Lung (tissue), 12 donors: ENCODE results near the gene KIF26B. TPM values are rescaled to one million over a fixed set of nuclear protein-coding genes. Genes with fewer than 3 reads are reported as not detected.

Source experiments
- ATAC-seq: fragments of 200-7000 bp; cut with Tn5 transposase; one replicate; pipeline ENCODE4 v1.9.1; 2020; ENCODE audit warnings: moderate number of reproducible peaks; ENCODE audit not compliant: insufficient read depth, low FRiP score
- DNase-seq, 3 donors: peaks; one replicate each; pipeline ENCODE4 v3.0.0-alpha.2; 2013 to 2017
- H3K27ac ChIP-seq, 2 donors: one replicate each; pipeline ENCODE4 v1.5.1; 2013; ENCODE audit warnings: mild to moderate bottlenecking in 2 of 2, moderate library complexity in 2 of 2, control low read depth in 1 of 2, inconsistent platforms in 1 of 2, low read depth in 1 of 2, low read length in 1 of 2
- H3K27me3 ChIP-seq, 3 donors: one replicate each; pipeline ENCODE4 v1.5.1; 2013; ENCODE audit warnings: low read length in 2 of 3; ENCODE audit not compliant: control insufficient read depth in 3 of 3, insufficient read depth in 3 of 3
- H3K36me3 ChIP-seq, 4 donors: one replicate each; pipeline ENCODE4 v1.5.1; 2013; ENCODE audit warnings: low read length in 4 of 4, mild to moderate bottlenecking in 1 of 4, moderate library complexity in 1 of 4; ENCODE audit not compliant: control insufficient read depth in 4 of 4, insufficient read depth in 4 of 4
- H3K4me1 ChIP-seq, 5 donors: one replicate each; pipeline ENCODE4 v1.5.1; 2013; ENCODE audit warnings: low read length in 5 of 5, mild to moderate bottlenecking in 2 of 5, moderate library complexity in 1 of 5; ENCODE audit not compliant: control insufficient read depth in 5 of 5, insufficient read depth in 5 of 5
- H3K4me3 ChIP-seq: one replicate; pipeline ENCODE4 v1.5.1; 2013; ENCODE audit warnings: mild to moderate bottlenecking, control low read depth, moderate library complexity
- H3K9ac ChIP-seq, 2 donors: one replicate each; pipeline ENCODE4 v1.5.1; 2013; ENCODE audit warnings: low read length in 2 of 2, control low read depth in 1 of 2; ENCODE audit not compliant: insufficient read depth in 1 of 2
- H3K9me3 ChIP-seq, 4 donors: one replicate each; pipeline ENCODE4 v1.5.1; 2013; ENCODE audit warnings: low read length in 3 of 4, mild to moderate bottlenecking in 1 of 4, moderate library complexity in 1 of 4; ENCODE audit not compliant: control insufficient read depth in 4 of 4, insufficient read depth in 3 of 4
- WGBS, 2 donors: extraction: QIAGEN DNeasy Blood & Tissue Kit; methylation state at CpG; one replicate each; pipeline ENCODE4 v1.1.7; 2013; 5-methylcytosine and 5-hydroxymethylcytosine counted together
- polyA plus RNA-seq, 2 donors: library from polyadenylated mRNA; stranded (reverse); fragments of 200-250 nt; gene quantifications; one replicate each; pipeline ENCODE4 v1.2.1, GENCODE V29; 2013
- total RNA-seq, 2 donors: library from RNA; depleted of rRNA in 1 of 2; stranded (reverse); fragments of >200 nt in 1 of 2; gene quantifications; one replicate each; pipeline ENCODE4 v1.2.1, GENCODE V29; 2014 to 2021
- TF ChIP-seq, protein P1 (sequence below): IDR thresholded peaks from 2 replicates; pipeline ENCODE4 v1.5.1; 2012; ENCODE audit warnings: mild to moderate bottlenecking; ENCODE audit errors: control extremely low read depth, extremely low read depth
- donor health status: control.
- donor health status: control.
- donor health status: Bipolar disorder and iron deficiency.
- donor health status: healthy.
- donor health status: DM: yes; HTN: yes; CAD: no.

KIF26B gene
- total and polyA plus RNA-seq, 4 donors = 0.61 to 6.7 (median 2.2) TPM

DNA sequence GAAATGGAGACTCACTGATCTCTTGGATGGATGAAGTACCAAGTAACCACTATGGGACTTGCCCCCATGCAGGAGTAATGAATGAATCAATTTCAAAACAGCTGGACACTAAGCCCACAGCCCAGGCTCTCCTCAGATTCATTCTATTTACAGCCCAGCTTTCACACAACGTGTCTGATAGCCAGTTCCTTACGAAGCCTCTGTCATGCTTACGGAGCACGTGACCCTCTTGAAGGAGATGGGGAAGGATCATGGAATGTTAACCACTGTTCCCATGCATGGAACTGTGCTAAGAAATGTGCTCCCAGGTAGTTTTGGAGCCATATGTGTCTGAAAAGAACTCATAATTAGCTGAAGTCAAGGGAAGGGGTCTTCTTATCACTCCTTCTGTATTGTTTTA is 124.1 kb downstream of the KIF26B start:
- H3K9ac ChIP-seq = no peak overlapping the region
- H3K9me3 ChIP-seq = peaks cover 0 to 4% (median 0%) of the 10 kb centered on the region in 4 donors
- no peaks in the 10 kb centered on the region for H3K4me1 ChIP-seq
- WGBS, 2 donors = 87 to 90% methylated on average over 4 of the region's 4 CpGs
- H3K4me3 ChIP-seq = no peak overlapping the region
- H3K36me3 ChIP-seq = no peaks in the 10 kb centered on the region
- DNase-seq = no peak
- TF ChIP-seq, protein P1, sequence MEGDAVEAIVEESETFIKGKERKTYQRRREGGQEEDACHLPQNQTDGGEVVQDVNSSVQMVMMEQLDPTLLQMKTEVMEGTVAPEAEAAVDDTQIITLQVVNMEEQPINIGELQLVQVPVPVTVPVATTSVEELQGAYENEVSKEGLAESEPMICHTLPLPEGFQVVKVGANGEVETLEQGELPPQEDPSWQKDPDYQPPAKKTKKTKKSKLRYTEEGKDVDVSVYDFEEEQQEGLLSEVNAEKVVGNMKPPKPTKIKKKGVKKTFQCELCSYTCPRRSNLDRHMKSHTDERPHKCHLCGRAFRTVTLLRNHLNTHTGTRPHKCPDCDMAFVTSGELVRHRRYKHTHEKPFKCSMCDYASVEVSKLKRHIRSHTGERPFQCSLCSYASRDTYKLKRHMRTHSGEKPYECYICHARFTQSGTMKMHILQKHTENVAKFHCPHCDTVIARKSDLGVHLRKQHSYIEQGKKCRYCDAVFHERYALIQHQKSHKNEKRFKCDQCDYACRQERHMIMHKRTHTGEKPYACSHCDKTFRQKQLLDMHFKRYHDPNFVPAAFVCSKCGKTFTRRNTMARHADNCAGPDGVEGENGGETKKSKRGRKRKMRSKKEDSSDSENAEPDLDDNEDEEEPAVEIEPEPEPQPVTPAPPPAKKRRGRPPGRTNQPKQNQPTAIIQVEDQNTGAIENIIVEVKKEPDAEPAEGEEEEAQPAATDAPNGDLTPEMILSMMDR = no peak
- no peaks in the 10 kb centered on the region for H3K27me3 ChIP-seq
- H3K27ac ChIP-seq = no peak overlapping the region
- ATAC-seq = no peak

DNA sequence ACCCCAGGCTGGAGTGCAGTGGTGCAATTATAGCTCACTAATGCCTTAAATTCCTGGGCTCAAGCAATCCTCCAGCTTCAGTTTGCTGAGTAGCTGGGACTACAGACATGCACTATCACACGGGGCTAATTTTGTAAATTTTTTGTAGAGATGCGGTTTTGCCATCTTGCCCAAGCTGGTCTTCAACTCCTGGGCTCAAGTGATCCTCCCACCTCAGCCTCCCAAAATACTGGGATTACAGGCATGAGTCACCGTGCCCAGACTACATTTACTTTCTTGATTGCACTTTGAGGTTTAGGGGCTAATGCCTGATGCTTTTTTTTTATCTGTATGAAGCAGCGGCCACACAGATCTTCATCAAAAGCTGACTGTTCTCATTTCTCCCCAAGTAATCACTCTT is 124.6 kb downstream of the KIF26B start:
- Histone ChIP-seq H3K36me3 (no peaks in the 10 kb centered on the region), H3K27ac (no peak overlapping the region), H3K9me3 (peaks cover 0 to 4% (median 0%) of the 10 kb centered on the region in 4 donors), H3K4me1 (no peaks in the 10 kb centered on the region), H3K27me3 (no peaks in the 10 kb centered on the region), H3K4me3 (no peak overlapping the region), H3K9ac (no peak overlapping the region)
- DNase-seq (no peak), ATAC-seq (no peak)
- TF ChIP-seq, protein P1 = no peak
- WGBS, 2 donors = 87 to 89% methylated on average over 4 of the region's 4 CpGs

DNA sequence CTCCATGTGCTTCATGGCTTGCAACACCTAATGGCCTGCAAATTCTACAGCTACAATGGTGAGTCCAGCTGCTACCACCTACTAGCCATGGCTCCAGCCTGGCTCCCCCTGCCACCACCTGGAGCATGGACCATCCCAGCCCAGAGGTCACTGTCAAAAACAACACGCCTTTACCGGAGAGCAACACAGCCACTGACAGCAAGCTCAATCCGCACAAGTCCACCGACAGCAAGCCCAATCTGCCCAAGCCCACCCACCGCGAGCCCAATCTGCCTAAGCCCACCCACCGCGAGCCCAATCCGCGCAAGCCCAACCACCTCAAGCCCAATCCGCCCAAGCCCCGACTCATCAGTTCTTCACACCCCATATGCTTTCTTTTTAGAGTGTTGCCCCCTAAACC is 128.2 kb downstream of the KIF26B start:
- 97 to 99% methylated on average over 12 of the region's 12 CpGs for WGBS, 2 donors
- Histone ChIP-seq H3K4me1 (no peaks in the 10 kb centered on the region), H3K9me3 (peaks cover 0 to 4% (median 0%) of the 10 kb centered on the region in 4 donors), H3K27ac (no peak overlapping the region), H3K27me3 (no peaks in the 10 kb centered on the region), H3K4me3 (no peak overlapping the region), H3K9ac (no peak overlapping the region), H3K36me3 (no peaks in the 10 kb centered on the region)
- TF ChIP-seq, protein P1 = no peak
- DNase-seq = no peak
- ATAC-seq = no peak

DNA sequence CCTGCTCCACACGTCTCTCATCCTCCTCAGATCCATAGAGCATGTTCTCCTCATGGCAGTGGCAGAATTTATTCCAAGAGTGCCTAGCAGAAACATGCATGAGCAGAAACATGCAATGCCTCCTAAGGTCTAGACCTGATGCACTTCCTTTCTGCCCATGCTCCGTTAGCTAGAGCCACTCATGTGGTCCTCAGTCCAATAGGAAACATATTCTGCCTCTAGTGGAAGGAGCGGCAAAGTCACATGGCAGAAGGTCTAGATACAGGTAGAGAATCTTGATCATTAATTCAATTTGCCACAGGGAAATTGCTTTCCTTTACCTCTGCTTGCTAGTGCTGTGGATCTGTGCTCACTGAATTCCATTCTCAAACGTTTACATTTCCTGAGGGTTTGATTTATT is 130.4 kb downstream of the KIF26B start:
- no peaks in the 10 kb centered on the region for H3K27me3 ChIP-seq
- peaks cover 0 to 4% (median 0%) of the 10 kb centered on the region in 4 donors for H3K9me3 ChIP-seq
- H3K9ac ChIP-seq = no peak overlapping the region
- ATAC-seq (no peak), DNase-seq (no peak)
- H3K4me3 ChIP-seq = no peak overlapping the region
- 79 to 86% methylated on average over 4 of the region's 4 CpGs for WGBS, 2 donors
- no peaks in the 10 kb centered on the region for H3K4me1 ChIP-seq
- TF ChIP-seq, protein P1 = no peak
- H3K27ac ChIP-seq = no peak overlapping the region
- H3K36me3 ChIP-seq = no peaks in the 10 kb centered on the region
